GM18520 (cell line): Measurements from ENCODE around the gene BABAM2.

Experiments
- ATAC-seq: cut with Tn5 transposase; IDR thresholded peaks from one replicate; pipeline ENCODE4 v1.9.1; 2021; ENCODE audit not compliant: unreplicated experiment

BABAM2 gene

GRCh38 chr2:28185891-28186290, 295.4 kb downstream of the BABAM2 start:
- ATAC-seq: no peak

GRCh38 chr2:28187186-28187585, 296.7 kb downstream of the BABAM2 start:
- ATAC-seq: no peak

GRCh38 chr2:28188436-28188835, 297.9 kb downstream of the BABAM2 start:
- no peak for ATAC-seq

- ATAC-seq: no peak
These were observed 303.3 kb downstream of the BABAM2 start for GRCh38 chr2:28193630-28194403.

DNA sequence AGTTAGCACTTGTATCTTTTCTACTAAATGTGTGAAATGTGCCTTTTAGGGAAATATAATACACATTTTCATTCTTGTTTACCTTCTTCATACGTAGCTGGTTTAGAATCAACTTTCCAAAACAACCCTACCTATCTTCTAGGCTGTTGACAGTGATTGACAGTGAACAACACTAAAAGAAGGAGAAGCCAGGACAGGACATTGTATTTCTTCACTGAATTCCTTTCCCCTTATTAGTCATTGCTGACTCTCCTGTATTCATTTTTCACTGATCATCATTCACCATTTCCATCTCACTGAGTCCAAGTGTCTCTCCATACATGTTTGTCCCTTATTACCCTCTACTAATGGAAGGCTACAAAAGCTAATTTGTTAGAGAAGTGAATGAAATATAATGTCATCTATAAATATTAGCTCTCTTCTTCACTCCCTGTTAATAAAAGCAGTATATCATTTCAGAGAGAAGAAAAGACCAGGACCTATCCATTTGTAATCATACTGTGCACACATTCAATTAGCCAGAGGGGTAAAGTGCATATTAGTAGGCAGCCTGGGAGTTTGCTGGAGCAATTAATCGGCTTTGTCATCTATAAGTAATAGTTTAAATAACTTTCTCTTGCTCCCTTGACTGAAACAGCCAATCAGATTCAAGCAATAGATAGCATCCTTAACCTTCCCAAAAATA, 309.6 kb downstream of the BABAM2 start:
- no peak for ATAC-seq

DNA sequence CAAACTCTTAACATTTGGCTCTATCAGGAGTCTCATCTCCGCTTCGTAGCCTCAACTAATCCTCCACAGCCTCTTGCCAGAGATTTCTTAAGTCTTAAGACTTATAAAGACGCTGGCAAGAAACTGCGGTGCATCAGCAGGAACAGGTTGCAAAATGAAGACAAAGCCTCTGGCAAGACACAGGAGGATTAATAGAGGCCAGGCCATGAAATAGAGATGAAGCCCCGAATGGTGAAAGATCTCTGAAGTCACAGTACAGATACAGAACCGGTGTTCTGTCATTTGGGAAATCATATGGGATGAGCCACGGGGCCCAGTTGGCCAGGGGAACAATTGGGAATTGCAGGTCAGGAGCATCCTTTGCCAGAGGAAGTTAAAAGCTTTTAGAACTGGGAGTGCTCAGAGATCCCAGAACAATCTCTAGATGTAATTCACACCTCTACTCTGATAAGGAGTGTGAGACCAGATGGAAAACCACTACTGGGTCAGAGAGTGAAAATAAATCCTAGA, 311.2 kb downstream of the BABAM2 start:
- no peak for ATAC-seq

DNA sequence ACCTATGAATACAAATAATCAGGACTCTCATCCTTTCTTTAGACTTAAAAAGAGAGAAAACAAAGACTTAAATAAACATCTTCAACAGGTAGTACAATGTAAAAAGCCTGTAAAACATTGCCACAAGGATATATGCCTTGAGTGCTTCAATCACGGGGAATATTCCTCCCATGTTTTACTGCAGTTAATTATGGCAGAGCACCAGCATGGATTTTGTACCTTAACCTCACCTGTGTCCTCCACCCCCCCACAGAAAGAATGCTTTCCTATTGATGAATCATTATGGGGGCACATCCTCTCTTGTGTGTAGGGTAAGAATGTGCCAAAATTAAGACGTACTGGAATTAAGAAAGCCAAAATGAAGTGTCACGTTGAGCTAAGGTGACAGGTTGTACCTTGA, 312.2 kb downstream of the BABAM2 start:
- no peak for ATAC-seq

DNA sequence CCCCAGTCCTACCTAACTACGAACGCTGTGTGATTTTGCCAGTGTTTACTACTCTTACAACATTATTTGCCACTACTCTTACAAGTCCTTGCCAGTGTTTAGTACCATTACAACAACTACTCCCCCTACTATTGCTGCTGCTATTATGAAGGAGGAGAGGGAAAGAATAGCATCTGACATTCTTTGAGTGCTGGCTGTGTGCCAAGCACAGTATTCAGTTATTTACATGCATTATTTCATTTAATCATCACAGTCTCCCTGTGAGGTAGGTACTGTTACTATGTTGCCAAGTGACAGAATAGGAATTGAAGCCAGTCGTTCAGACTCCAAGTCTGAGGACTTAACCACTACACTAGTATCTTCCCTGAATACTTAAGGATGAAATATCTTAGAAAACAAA, 316.2 kb downstream of the BABAM2 start:
- ATAC-seq: no peak

- no peak for ATAC-seq
These were observed 318.7 kb downstream of the BABAM2 start for GRCh38 chr2:28209261-28209691.

DNA sequence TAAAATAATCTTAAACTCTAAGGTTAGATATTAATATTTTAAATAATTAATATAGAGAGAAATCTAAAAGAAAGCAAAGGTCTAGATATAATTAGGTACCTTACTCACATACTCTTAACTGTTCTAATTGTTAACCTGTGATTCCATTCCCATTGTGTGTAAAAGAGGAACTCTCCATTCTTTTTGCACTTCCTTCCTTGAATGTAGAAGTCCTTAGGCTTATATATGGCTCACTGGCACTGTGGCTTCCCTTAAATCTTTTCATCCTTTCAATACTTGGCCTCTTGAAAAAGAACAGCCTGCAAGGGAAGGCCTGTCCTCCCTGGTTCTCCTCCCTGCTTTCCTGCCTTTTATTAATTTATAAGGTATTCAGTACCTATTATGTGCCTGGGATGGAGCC, 319.3 kb downstream of the BABAM2 start:
- no peak for ATAC-seq

DNA sequence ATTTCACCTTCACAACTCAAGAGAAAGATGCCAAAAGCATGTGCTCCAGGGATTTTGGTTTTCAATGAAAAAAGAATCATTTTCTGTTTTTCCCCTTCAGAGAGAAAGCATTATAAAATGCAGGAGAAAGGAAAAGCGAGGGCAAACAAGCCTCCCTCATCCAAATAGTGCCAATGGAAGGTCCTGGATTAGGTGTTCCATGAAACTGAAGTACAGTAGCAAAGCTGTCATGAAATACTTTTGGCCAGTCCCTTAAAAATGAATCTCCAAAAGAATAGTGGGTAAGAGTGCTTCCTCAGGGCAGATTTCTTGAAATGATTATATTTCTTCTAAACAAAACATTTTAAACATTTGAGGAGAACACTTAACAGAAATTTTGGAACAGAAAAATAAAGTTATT, 320.0 kb downstream of the BABAM2 start:
- no peak for ATAC-seq

DNA sequence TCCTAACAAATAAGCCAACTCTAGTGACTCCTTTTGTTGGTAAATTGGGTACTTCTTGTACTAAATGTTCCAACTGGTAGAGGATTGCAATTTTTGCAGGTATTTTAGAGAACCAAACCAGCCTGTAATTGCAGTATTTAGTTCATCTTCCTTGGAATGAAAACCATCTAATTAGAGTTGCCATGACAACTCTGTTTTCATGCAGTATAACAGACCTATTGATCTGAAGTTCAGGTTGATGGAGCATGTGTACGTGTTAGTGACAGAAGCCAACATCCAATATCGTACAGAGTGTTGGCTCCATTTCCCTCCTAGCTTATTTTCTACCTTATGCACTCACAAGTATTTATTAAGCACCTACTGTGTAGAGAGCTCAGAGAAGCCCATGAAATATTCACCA, 325.8 kb downstream of the BABAM2 start:
- no peak for ATAC-seq

DNA sequence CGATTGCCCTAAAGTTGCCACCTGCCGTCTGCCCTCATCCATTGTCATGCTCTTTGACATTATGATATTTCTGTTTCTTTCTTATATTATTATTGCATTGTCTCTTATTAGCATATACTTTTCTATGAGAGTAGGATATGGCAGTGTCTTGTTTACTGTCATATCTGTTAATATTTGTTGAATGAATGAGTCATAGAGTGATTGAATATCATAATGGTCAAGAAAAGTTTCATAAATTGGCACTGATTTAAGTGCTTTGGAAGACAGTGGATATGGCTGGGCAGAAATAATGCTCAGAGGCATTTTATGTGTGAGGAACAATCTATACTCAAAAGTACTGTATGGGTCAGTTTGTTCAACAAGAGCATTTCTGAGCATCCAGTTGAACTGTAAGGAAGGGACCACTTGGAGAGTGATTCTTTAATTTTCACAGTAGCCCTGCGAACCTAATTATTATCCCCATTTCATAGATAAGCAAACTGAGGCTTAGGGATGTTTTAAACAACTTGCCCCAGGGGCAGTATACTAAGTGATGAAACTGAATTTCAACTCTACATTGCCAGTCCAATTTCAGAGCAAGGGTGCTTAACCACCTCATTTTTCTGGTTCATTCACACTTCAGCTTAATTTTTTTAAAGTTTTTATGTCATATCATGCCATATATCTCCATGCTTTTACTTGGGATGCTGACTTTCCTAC, 326.7 kb downstream of the BABAM2 start:
- ATAC-seq: no peak

- no peak for ATAC-seq
These were observed 328.6 kb downstream of the BABAM2 start for GRCh38 chr2:28219138-28219537.

DNA sequence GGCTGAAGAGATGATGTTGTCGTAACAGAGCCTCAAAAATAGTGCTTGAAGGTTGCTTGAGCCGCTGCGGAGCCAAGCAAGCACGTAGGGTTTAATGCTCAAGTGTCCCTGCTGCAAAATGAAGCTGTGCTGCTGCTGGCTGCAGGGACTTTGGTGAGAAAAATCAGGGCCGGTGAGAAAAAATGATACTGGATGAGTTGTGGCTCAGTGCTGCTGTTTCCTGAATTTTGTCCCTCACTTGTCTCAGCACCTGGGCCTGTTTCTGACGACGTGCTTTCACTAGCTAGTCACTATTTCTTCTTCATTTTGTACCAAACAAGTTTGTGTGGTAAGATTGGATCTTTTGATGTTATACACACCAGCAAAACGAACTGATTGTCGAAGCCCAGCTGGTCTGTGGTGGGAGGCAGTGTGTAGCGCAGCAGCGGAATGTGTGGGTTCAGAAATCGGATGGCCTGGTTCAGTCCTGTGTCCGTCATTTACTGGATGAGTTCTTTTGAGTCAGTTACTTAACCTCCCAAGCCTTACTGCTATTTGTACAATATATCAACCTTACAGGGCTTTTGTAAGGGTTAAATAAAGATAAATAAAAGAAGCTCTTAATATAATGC, 329.3 kb downstream of the BABAM2 start:
- ATAC-seq: no peak

- ATAC-seq: no peak
These were observed 334.3 kb downstream of the BABAM2 start for GRCh38 chr2:28224648-28225472.

- ATAC-seq: no peak
These were observed 335.0 kb downstream of the BABAM2 start for GRCh38 chr2:28225473-28226080.

DNA sequence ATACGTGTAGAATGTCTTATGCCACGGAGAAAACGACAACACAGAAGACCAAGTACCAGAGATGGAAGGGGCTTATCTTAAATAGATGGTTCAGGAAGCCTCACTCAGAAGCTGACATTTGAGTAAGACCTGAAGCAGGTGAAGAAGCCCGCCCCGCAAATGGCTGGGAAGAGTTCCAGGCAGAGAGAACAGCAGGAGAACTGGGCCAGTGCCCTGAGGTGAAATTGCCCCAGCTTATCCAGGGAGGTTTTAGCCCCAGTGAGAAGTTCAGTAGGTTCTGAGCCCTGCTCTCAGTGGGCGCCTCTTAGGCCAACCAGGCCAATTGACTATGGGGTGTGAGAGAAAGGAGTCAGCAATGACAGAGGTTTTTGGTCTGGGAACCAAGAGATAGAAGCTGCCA, 336.0 kb downstream of the BABAM2 start:
- ATAC-seq: no peak

- no peak for ATAC-seq
These were observed 337.0 kb downstream of the BABAM2 start for GRCh38 chr2:28227498-28227897.

DNA sequence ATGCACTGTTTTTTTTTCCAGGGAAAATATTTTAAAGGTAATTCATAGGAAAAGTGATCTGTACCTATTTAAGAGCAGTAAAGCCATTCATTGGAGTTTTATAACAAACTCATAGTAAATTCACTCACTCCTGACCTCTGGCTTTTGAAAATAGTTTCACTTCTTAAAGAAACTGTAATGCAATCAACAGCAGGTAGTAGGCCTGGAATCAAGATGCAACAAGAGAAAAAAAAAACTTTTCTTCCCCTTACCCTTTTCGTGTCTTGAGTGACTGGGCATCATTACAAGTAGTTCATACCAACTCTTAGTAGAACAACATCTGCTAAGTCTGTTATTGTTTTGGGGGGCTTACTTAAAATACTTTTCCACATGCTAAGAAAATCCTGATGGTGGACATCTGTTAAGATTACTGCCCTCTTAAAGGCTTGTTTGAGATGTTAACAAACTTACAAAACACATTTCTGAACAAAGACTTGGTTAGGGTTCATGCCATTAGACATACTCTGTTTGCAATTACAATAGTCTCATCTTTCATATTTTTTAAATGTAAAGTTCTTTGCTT, 338.0 kb downstream of the BABAM2 start:
- no peak for ATAC-seq
